Lung (tissue), 12 donors: ENCODE results near the gene LRRC10. TPM values are rescaled to one million over a fixed set of nuclear protein-coding genes. Genes with fewer than 3 reads are reported as not detected.
A peak's percentile ranks its signal among the peaks of the same experiment; 100 is the strongest.

Experiments
- ATAC-seq: fragments of 200-7000 bp; cut with Tn5 transposase; one replicate; pipeline ENCODE4 v1.9.1; 2020; ENCODE audit warnings: moderate number of reproducible peaks; ENCODE audit not compliant: insufficient read depth, low FRiP score
- DNase-seq, 3 donors: peaks; one replicate each; pipeline ENCODE4 v3.0.0-alpha.2; 2013 to 2017
- H3K27ac ChIP-seq, 2 donors: one replicate each; pipeline ENCODE4 v1.5.1; 2013; ENCODE audit warnings: mild to moderate bottlenecking in 2 of 2, moderate library complexity in 2 of 2, control low read depth in 1 of 2, inconsistent platforms in 1 of 2, low read depth in 1 of 2, low read length in 1 of 2
- H3K27me3 ChIP-seq, 3 donors: one replicate each; pipeline ENCODE4 v1.5.1; 2013; ENCODE audit warnings: low read length in 2 of 3; ENCODE audit not compliant: control insufficient read depth in 3 of 3, insufficient read depth in 3 of 3
- H3K36me3 ChIP-seq, 4 donors: one replicate each; pipeline ENCODE4 v1.5.1; 2013; ENCODE audit warnings: low read length in 4 of 4, mild to moderate bottlenecking in 1 of 4, moderate library complexity in 1 of 4; ENCODE audit not compliant: control insufficient read depth in 4 of 4, insufficient read depth in 4 of 4
- H3K4me1 ChIP-seq, 5 donors: one replicate each; pipeline ENCODE4 v1.5.1; 2013; ENCODE audit warnings: low read length in 5 of 5, mild to moderate bottlenecking in 2 of 5, moderate library complexity in 1 of 5; ENCODE audit not compliant: control insufficient read depth in 5 of 5, insufficient read depth in 5 of 5
- H3K4me3 ChIP-seq: one replicate; pipeline ENCODE4 v1.5.1; 2013; ENCODE audit warnings: mild to moderate bottlenecking, control low read depth, moderate library complexity
- H3K9ac ChIP-seq, 2 donors: one replicate each; pipeline ENCODE4 v1.5.1; 2013; ENCODE audit warnings: low read length in 2 of 2, control low read depth in 1 of 2; ENCODE audit not compliant: insufficient read depth in 1 of 2
- H3K9me3 ChIP-seq, 4 donors: one replicate each; pipeline ENCODE4 v1.5.1; 2013; ENCODE audit warnings: low read length in 3 of 4, mild to moderate bottlenecking in 1 of 4, moderate library complexity in 1 of 4; ENCODE audit not compliant: control insufficient read depth in 4 of 4, insufficient read depth in 3 of 4
- WGBS, 2 donors: extraction: QIAGEN DNeasy Blood & Tissue Kit; methylation state at CpG; one replicate each; pipeline ENCODE4 v1.1.7; 2013; 5-methylcytosine and 5-hydroxymethylcytosine counted together
- polyA plus RNA-seq, 2 donors: library from polyadenylated mRNA; stranded (reverse); fragments of 200-250 nt; gene quantifications; one replicate each; pipeline ENCODE4 v1.2.1, GENCODE V29; 2013
- total RNA-seq, 2 donors: library from RNA; depleted of rRNA in 1 of 2; stranded (reverse); fragments of >200 nt in 1 of 2; gene quantifications; one replicate each; pipeline ENCODE4 v1.2.1, GENCODE V29; 2014 to 2021
- TF ChIP-seq, protein P1 (sequence below): IDR thresholded peaks from 2 replicates; pipeline ENCODE4 v1.5.1; 2012; ENCODE audit warnings: mild to moderate bottlenecking; ENCODE audit errors: control extremely low read depth, extremely low read depth
- donor health status: control.
- donor health status: control.
- donor health status: Bipolar disorder and iron deficiency.
- donor health status: healthy.
- donor health status: DM: yes; HTN: yes; CAD: no.

Gene LRRC10
- total and polyA plus RNA-seq, 4 donors = 0.40 TPM; not detected in 3

DNA sequence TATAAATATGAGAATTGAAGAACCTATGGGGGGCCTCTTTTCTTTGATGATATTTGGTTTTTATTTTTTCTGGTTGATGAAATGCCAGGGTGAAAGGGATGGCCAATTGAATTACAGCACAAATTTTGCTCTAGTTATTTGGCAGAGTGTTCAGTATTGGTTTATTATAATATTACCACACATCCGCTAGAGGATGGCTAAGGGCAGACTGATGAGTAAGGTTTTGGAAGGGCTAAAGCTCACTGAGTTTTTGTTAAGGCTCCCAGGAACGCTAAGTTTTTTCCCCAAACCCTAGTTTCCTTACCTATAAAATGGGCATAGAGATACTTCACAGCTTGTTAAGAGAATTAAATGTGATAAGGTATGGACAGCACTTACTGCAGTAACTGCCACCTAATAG lies 34.3 kb upstream of the LRRC10 start:
- TF ChIP-seq, protein P1, sequence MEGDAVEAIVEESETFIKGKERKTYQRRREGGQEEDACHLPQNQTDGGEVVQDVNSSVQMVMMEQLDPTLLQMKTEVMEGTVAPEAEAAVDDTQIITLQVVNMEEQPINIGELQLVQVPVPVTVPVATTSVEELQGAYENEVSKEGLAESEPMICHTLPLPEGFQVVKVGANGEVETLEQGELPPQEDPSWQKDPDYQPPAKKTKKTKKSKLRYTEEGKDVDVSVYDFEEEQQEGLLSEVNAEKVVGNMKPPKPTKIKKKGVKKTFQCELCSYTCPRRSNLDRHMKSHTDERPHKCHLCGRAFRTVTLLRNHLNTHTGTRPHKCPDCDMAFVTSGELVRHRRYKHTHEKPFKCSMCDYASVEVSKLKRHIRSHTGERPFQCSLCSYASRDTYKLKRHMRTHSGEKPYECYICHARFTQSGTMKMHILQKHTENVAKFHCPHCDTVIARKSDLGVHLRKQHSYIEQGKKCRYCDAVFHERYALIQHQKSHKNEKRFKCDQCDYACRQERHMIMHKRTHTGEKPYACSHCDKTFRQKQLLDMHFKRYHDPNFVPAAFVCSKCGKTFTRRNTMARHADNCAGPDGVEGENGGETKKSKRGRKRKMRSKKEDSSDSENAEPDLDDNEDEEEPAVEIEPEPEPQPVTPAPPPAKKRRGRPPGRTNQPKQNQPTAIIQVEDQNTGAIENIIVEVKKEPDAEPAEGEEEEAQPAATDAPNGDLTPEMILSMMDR = no peak
- WGBS, 2 donors = 87 to 88% methylated on average over 2 of the region's 2 CpGs

DNA sequence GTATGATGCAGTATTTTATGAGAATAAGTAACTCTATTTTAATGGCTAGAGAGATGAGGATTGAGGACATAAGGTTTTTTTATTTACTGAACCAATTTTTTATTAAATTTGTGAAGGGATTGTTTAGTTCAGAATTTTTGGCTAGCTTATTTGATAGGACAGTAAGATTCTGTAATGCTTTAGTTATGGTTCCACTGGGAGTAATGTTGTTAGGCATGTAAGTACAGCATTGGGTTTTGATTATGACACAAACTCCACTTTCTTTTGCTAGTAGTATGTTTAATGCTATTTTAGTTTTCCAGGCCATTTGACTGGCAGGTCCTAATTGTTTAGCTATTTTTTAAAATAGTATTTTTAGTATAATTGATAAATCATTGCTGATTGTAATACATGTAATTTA lies 33.8 kb upstream of the LRRC10 start:
- DNase-seq = no peak
- H3K36me3 ChIP-seq = no peaks in the 10 kb centered on the region
- no peaks in the 10 kb centered on the region for H3K4me1 ChIP-seq
- no peak overlapping the region for H3K27ac ChIP-seq
- H3K4me3 ChIP-seq = no peak overlapping the region
- no peak overlapping the region for H3K9ac ChIP-seq
- no peaks in the 10 kb centered on the region for H3K27me3 ChIP-seq
- no peak for ATAC-seq
- H3K9me3 ChIP-seq = no peaks in the 10 kb centered on the region
- TF ChIP-seq, protein P1 = no peak

More for the DNA sequence above, 34.3 kb upstream of the LRRC10 start:
- Histone ChIP-seq H3K9me3 (no peaks in the 10 kb centered on the region), H3K27ac (no peak overlapping the region), H3K4me1 (no peaks in the 10 kb centered on the region), H3K27me3 (no peaks in the 10 kb centered on the region), H3K9ac (no peak overlapping the region), H3K36me3 (no peaks in the 10 kb centered on the region), H3K4me3 (no peak overlapping the region)
- DNase-seq = peak in 1 of 3 donors; percentile 13
- no peak for ATAC-seq

DNA sequence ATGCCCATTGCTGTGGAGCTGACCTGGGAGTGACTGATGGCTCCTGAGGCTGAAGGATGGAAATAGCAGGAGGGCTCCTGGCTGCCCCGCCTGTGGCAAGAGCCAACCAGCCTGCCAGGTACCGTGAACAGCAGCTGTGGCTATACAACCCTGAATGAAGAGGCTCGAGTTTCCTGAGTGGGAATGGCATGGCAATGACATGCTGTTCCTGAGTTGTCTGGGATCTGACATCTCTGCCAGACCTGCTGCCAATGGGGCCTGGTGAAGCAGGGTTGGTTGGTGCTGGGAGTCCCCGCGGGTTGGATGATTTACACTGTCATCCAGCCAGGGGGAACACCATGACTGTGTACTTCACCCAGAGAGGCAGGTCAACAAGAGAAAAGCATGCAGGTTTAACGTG lies 31.8 kb upstream of the LRRC10 start:
- Histone ChIP-seq H3K9ac (no peak overlapping the region), H3K9me3 (no peaks in the 10 kb centered on the region), H3K27me3 (no peaks in the 10 kb centered on the region), H3K36me3 (no peaks in the 10 kb centered on the region), H3K4me3 (no peak overlapping the region), H3K4me1 (no peaks in the 10 kb centered on the region), H3K27ac (no peak overlapping the region)
- TF ChIP-seq, protein P1 = no peak
- ATAC-seq = no peak
- 79 to 85% methylated on average over 6 of the region's 6 CpGs for WGBS, 2 donors
- DNase-seq = no peak

DNA sequence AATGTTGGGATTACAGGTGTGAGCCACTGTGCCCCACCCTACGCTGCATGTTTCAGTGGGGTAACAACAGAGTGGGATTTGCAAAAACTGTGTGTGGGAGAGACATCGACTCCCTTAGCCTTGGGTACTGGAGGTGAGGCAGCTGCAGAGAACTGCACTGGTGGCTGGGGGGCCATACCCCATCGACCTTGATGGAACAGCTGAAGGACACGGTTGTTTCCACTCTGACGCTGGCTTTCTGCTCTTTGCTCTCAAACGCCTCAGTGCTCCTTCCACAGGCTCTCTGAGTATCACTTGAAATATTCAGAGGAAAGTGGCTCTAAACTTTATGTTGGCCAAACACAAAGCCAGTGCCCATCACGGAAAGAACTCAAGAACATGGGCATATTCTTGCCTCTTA lies 30.8 kb upstream of the LRRC10 start:
- no peak for DNase-seq
- TF ChIP-seq, protein P1 = no peak
- WGBS, 2 donors = 86 to 94% methylated on average over 7 of the region's 7 CpGs
- ATAC-seq = no peak
- H3K9ac ChIP-seq = no peak overlapping the region
- H3K27ac ChIP-seq = no peak overlapping the region
- no peaks in the 10 kb centered on the region for H3K9me3 ChIP-seq
- H3K4me3 ChIP-seq = no peak overlapping the region
- no peaks in the 10 kb centered on the region for H3K36me3 ChIP-seq
- H3K27me3 ChIP-seq = no peaks in the 10 kb centered on the region
- no peaks in the 10 kb centered on the region for H3K4me1 ChIP-seq
